HEK293 (cell line): Measurements from ENCODE around the gene SELENOP.
"Not testable (repeated sequence)": the region's sequence is repeated elsewhere in the genome, so short reads cannot be mapped to it uniquely, and the experiment has no call there.

Experiments used
- CTCF ChIA-PET: fragments of 350-600 bp; formaldehyde crosslinking; extraction: SDS; loops from one replicate; lab custom pipeline; 2021; ENCODE audit warnings: antibody characterized with exemption; lab: Yijun Ruan, JAX
- POLR2A ChIA-PET: fragments of 300-600 bp; formaldehyde crosslinking; extraction: SDS; loops from one replicate; lab custom pipeline; 2020; ENCODE audit warnings: antibody characterized with exemption, inconsistent platforms; lab: Yijun Ruan, JAX
- H3K27ac ChIP-seq: fragments of 200-500 bp; sonication (Bioruptor generic); 2 replicates; pipeline ENCODE4 v1.5.1; 2014; ENCODE audit warnings: low read depth, low read length, control low read depth, inconsistent platforms; ENCODE audit errors: extremely low read depth
- H3K36me3 ChIP-seq, 2 experiments: fragments of 200-500 bp in 1 of 2; sonication (Bioruptor generic) in 1 of 2; 1 replicate in 1 of 2; 2 replicates in 1 of 2; pipeline ENCODE4 v1.5.1; 2014 to 2017; ENCODE audit warnings: inconsistent platforms in 2 of 2, low read length in 2 of 2; ENCODE audit not compliant: control insufficient read depth in 2 of 2, insufficient read depth in 1 of 2
- H3K4me1 ChIP-seq: fragments of 200-500 bp; sonication (Bioruptor generic); 2 replicates; pipeline ENCODE4 v1.5.1; 2014; ENCODE audit warnings: mild to moderate bottlenecking, low read length, inconsistent platforms; ENCODE audit not compliant: control insufficient read depth, insufficient read depth
- H3K4me3 ChIP-seq: 2 replicates; pipeline ENCODE4 v1.5.1; 2011; ENCODE audit warnings: low read depth, mild to moderate bottlenecking, control low read depth, low read length, moderate library complexity
- H3K9me3 ChIP-seq: fragments of 200-500 bp; sonication (Bioruptor generic); 2 replicates; pipeline ENCODE4 v1.5.1; 2014; ENCODE audit warnings: low read depth, low read length, inconsistent platforms; ENCODE audit not compliant: control insufficient read depth, insufficient read depth
- GLI4 ChIP-seq: fragments of 450-650 bp; formaldehyde crosslinking; IDR thresholded peaks from 2 replicates; pipeline ENCODE4 v1.5.1; 2016; ENCODE audit warnings: missing biosample characterization, missing genetic modification characterization
- HOXD13 ChIP-seq: sonication (generic); formaldehyde crosslinking; IDR thresholded peaks from 2 replicates; pipeline ENCODE4 v1.8.0; 2022; ENCODE audit warnings: missing genetic modification reagents, borderline replicate concordance
- KLF16 ChIP-seq: fragments of 450-650 bp; formaldehyde crosslinking; IDR thresholded peaks from 2 replicates; pipeline ENCODE4 v1.5.1; 2017; ENCODE audit warnings: missing biosample characterization, missing genetic modification characterization
- KLF9 ChIP-seq: fragments of 450-650 bp; formaldehyde crosslinking; IDR thresholded peaks from 2 replicates; pipeline ENCODE4 v1.5.1; 2016; ENCODE audit warnings: missing biosample characterization, missing genetic modification characterization, low read depth
- MEIS1 ChIP-seq: sonication (generic); formaldehyde crosslinking; IDR thresholded peaks from 2 replicates; pipeline ENCODE4 v1.8.1; 2022; ENCODE audit warnings: missing genetic modification reagents, mild to moderate bottlenecking, borderline replicate concordance
- MZF1 ChIP-seq: fragments of 450-650 bp; formaldehyde crosslinking; IDR thresholded peaks from 2 replicates; pipeline ENCODE4 v1.5.1; 2017; ENCODE audit warnings: missing biosample characterization, missing genetic modification characterization, borderline replicate concordance
- SALL2 ChIP-seq: fragments of 450-650 bp; formaldehyde crosslinking; IDR thresholded peaks from 2 replicates; pipeline ENCODE4 v1.5.0; 2017; ENCODE audit warnings: missing biosample characterization, mild to moderate bottlenecking, missing genetic modification characterization, borderline replicate concordance
- ZNF114 ChIP-seq: fragments of 450-650 bp; formaldehyde crosslinking; IDR thresholded peaks from 2 replicates; pipeline ENCODE4 v1.5.0; 2017; ENCODE audit warnings: missing biosample characterization, missing genetic modification characterization
- ZNF138 ChIP-seq: fragments of 450-650 bp; formaldehyde crosslinking; IDR thresholded peaks from 2 replicates; pipeline ENCODE4 v1.5.1; 2016; ENCODE audit warnings: missing biosample characterization, missing genetic modification characterization, borderline replicate concordance
- ZNF146 ChIP-seq: fragments of 450-650 bp; formaldehyde crosslinking; IDR thresholded peaks from 2 replicates; pipeline ENCODE4 v1.5.1; 2016; ENCODE audit warnings: missing biosample characterization, missing genetic modification characterization
- ZNF175 ChIP-seq: fragments of 450-650 bp; formaldehyde crosslinking; IDR thresholded peaks from 2 replicates; pipeline ENCODE4 v1.5.1; 2016; ENCODE audit warnings: missing biosample characterization, missing genetic modification characterization
- ZNF184 ChIP-seq: fragments of 450-650 bp; IDR thresholded peaks from 2 replicates; pipeline ENCODE4 v1.5.1; 2018; ENCODE audit warnings: missing biosample characterization, mild to moderate bottlenecking, missing genetic modification characterization
- ZNF266 ChIP-seq: fragments of 450-650 bp; formaldehyde crosslinking; IDR thresholded peaks from 2 replicates; pipeline ENCODE4 v1.5.1; 2016; ENCODE audit warnings: missing biosample characterization, missing genetic modification characterization, low read depth
- ZNF335 ChIP-seq: fragments of 450-650 bp; formaldehyde crosslinking; conservative IDR thresholded peaks from 2 replicates; pipeline ENCODE4 v1.5.1; 2016; ENCODE audit warnings: missing biosample characterization, missing genetic modification characterization
- ZNF529 ChIP-seq: fragments of 450-650 bp; formaldehyde crosslinking; IDR thresholded peaks from 2 replicates; pipeline ENCODE4 v1.5.1; 2017; ENCODE audit warnings: missing genetic modification characterization, missing biosample characterization; ENCODE audit not compliant: insufficient replicate concordance
- ZNF560 ChIP-seq: fragments of 450-650 bp; formaldehyde crosslinking; IDR thresholded peaks from 2 replicates; pipeline ENCODE4 v1.5.1; 2017; ENCODE audit warnings: missing biosample characterization, missing genetic modification characterization, borderline replicate concordance
- ZNF571 ChIP-seq: fragments of 450-650 bp; formaldehyde crosslinking; IDR thresholded peaks from 2 replicates; pipeline ENCODE4 v1.5.0; 2017; ENCODE audit warnings: missing biosample characterization, missing genetic modification characterization
- ZNF596 ChIP-seq: fragments of 450-650 bp; IDR thresholded peaks from 2 replicates; pipeline ENCODE4 v1.5.0; 2018; ENCODE audit warnings: missing biosample characterization, mild to moderate bottlenecking, missing genetic modification characterization, moderate library complexity
- ZNF707 ChIP-seq: fragments of 450-650 bp; formaldehyde crosslinking; IDR thresholded peaks from 2 replicates; pipeline ENCODE4 v1.5.1; 2016; ENCODE audit warnings: missing biosample characterization, missing genetic modification characterization
- ZNF792 ChIP-seq: fragments of 450-650 bp; formaldehyde crosslinking; IDR thresholded peaks from 2 replicates; pipeline ENCODE4 v1.5.1; 2016; ENCODE audit warnings: missing biosample characterization, missing genetic modification characterization
- ZSCAN16 ChIP-seq: fragments of 450-650 bp; formaldehyde crosslinking; IDR thresholded peaks from 2 replicates; pipeline ENCODE4 v1.5.1; 2016; ENCODE audit warnings: missing biosample characterization, missing genetic modification characterization
- TF ChIP-seq, protein P1 (sequence below): fragments of 450-650 bp; formaldehyde crosslinking; IDR thresholded peaks from 2 replicates; pipeline ENCODE4 v1.5.1; 2016; ENCODE audit warnings: missing biosample characterization, missing genetic modification characterization, borderline replicate concordance
- TF ChIP-seq, protein P2 (sequence below): fragments of 450-650 bp; IDR thresholded peaks from 2 replicates; pipeline ENCODE4 v1.5.1; 2018; ENCODE audit warnings: missing biosample characterization, missing genetic modification characterization
- TF ChIP-seq, protein P3 (sequence below): fragments of 450-650 bp; formaldehyde crosslinking; IDR thresholded peaks from 2 replicates; pipeline ENCODE4 v1.5.1; 2016; ENCODE audit warnings: missing biosample characterization, missing genetic modification characterization
- TF ChIP-seq, protein P4 (sequence below): fragments of 450-650 bp; formaldehyde crosslinking; IDR thresholded peaks from 2 replicates; pipeline ENCODE4 v1.5.1; 2016; ENCODE audit warnings: missing biosample characterization, missing genetic modification characterization

Gene SELENOP

DNA sequence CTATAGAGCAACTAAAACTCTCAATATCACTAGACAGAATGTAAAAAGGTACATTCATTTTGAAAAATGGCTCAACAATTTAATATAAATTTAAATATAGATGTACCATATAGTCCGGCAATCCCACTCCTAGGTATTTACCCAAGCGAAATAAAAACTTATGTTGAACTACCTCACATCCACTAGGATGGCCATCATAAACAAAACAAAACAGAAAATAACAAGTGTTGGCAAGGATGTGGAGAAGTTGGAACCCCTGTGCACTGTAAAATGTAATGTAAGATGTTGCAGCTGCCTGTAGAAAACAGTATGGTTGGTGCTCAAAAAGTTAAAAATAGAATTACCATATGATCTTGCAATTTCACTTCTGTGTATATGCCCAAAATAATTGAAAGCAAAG, 36.9 kb upstream of the SELENOP start:
- ChIA-PET POLR2A (no interaction called here), CTCF (interaction anchor here (1.2 kb wide), 1 partner anchor 23 kb away, joined by 3 read pairs; no protein-coding TSS in a partner anchor)
- TF ChIP-seq ZNF560 (tag by site-specific recombination) (no peak), ZNF792 (no peak), ZNF335 (tag by site-specific recombination) (no peak), KLF9 (no peak), ZNF114 (no peak), ZNF138 (tag by site-specific recombination) (no peak), MZF1 (tag by site-specific recombination) (no peak), ZNF184 (no peak), KLF16 (tag by site-specific recombination) (no peak), SALL2 (no peak), ZNF266 (no peak), MEIS1 (CRISPR knock-in tag) (no peak), GLI4 (tag by site-specific recombination) (no peak), HOXD13 (CRISPR knock-in tag) (no peak), ZNF707 (tag by site-specific recombination) (no peak)
- TF ChIP-seq, protein P1, sequence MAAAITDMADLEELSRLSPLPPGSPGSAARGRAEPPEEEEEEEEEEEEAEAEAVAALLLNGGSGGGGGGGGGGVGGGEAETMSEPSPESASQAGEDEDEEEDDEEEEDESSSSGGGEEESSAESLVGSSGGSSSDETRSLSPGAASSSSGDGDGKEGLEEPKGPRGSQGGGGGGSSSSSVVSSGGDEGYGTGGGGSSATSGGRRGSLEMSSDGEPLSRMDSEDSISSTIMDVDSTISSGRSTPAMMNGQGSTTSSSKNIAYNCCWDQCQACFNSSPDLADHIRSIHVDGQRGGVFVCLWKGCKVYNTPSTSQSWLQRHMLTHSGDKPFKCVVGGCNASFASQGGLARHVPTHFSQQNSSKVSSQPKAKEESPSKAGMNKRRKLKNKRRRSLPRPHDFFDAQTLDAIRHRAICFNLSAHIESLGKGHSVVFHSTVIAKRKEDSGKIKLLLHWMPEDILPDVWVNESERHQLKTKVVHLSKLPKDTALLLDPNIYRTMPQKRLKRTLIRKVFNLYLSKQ (tag by site-specific recombination) = no peak
- TF ChIP-seq, protein P2, sequence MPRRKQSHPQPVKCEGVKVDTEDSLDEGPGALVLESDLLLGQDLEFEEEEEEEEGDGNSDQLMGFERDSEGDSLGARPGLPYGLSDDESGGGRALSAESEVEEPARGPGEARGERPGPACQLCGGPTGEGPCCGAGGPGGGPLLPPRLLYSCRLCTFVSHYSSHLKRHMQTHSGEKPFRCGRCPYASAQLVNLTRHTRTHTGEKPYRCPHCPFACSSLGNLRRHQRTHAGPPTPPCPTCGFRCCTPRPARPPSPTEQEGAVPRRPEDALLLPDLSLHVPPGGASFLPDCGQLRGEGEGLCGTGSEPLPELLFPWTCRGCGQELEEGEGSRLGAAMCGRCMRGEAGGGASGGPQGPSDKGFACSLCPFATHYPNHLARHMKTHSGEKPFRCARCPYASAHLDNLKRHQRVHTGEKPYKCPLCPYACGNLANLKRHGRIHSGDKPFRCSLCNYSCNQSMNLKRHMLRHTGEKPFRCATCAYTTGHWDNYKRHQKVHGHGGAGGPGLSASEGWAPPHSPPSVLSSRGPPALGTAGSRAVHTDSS (tag by site-specific recombination) = no peak

DNA sequence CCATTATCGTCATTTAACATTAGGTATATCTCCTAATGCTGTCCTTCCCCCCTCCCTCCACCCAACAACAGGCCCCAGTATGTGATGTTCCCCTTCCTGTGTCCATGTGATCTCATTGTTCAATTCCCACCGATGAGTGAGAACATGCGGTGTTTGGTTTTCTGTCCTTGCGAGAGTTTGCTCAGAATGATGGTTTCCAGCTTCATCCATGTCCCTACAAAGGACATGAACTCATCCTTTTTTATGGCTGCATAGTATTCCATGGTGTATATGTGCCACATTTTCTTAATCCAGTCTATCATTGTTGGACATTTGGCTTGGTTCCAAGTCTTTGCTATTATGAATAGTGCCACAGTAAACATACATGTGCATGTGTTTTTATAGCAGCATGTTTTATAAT, 32.7 kb upstream of the SELENOP start:
- H3K27ac ChIP-seq, H3K36me3 ChIP-seq, POLR2A ChIA-PET, H3K9me3 ChIP-seq, H3K4me3 ChIP-seq, H3K4me1 ChIP-seq: not testable (repeated sequence)
- TF ChIP-seq ZNF146 = peak; percentile 75
- TF ChIP-seq, protein P3, sequence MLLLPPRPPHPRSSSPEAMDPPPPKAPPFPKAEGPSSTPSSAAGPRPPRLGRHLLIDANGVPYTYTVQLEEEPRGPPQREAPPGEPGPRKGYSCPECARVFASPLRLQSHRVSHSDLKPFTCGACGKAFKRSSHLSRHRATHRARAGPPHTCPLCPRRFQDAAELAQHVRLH = peak; percentile 39; the same call in 1 of the 2 replicates
- CTCF ChIA-PET = interaction anchor here (0.6 kb wide), 1 partner anchor 1569 kb away, joined by 4 read pairs; no protein-coding TSS in a partner anchor

More for the DNA sequence above, 36.9 kb upstream of the SELENOP start:
- Histone ChIP-seq H3K4me1 (peaks cover 8% of the 10 kb centered on the region; the same call in 1 of the 2 replicates), H3K4me3 (no peak overlapping the region), H3K36me3 (no peaks in the 10 kb centered on the region), H3K27ac (no peak overlapping the region), H3K9me3 (no peaks in the 10 kb centered on the region)

DNA sequence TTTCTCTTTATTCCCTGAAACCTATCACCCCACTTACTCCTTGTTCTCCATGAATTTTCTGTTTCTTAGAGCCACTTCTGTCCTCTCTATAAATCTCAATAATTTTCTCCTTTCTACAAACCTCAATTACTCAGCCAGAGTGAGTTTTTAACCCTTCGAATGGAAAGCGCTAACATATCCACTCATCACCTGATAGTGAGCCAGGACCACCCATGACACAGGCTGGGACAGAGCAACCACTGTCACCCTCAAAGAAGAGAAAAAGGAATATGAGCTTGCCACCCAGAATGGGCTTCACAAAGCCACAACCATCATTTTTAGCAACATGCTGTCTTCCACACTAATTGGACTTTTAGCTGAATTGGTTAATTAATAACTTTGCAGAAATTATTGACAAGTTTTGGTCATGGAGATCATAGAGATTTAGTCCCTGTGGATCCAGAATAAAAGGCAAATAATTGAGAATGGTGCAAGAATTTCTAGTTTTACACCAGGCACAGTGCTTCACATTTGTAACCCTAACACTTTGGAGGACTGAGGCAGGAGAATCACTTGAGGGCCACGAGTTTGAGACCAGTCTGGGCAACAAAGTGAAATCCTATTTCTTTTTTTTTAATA, 32.1 kb upstream of the SELENOP start:
- ChIA-PET POLR2A (no interaction called here), CTCF (interaction anchor here (0.6 kb wide), 1 partner anchor 1568 kb away, joined by 4 read pairs; no protein-coding TSS in a partner anchor)
- Histone ChIP-seq H3K27ac (no peak overlapping the region), H3K4me1 (0 out of 2 replicates have a peak, but pooled peaks cover 2% of the 10 kb centered on the region), H3K4me3 (no peak overlapping the region), H3K36me3 (no peaks in the 10 kb centered on the region), H3K9me3 (no peaks in the 10 kb centered on the region)
- TF ChIP-seq ZNF175 (tag by site-specific recombination) = no peak
- TF ChIP-seq ZNF529 = no peak
- TF ChIP-seq, protein P4, sequence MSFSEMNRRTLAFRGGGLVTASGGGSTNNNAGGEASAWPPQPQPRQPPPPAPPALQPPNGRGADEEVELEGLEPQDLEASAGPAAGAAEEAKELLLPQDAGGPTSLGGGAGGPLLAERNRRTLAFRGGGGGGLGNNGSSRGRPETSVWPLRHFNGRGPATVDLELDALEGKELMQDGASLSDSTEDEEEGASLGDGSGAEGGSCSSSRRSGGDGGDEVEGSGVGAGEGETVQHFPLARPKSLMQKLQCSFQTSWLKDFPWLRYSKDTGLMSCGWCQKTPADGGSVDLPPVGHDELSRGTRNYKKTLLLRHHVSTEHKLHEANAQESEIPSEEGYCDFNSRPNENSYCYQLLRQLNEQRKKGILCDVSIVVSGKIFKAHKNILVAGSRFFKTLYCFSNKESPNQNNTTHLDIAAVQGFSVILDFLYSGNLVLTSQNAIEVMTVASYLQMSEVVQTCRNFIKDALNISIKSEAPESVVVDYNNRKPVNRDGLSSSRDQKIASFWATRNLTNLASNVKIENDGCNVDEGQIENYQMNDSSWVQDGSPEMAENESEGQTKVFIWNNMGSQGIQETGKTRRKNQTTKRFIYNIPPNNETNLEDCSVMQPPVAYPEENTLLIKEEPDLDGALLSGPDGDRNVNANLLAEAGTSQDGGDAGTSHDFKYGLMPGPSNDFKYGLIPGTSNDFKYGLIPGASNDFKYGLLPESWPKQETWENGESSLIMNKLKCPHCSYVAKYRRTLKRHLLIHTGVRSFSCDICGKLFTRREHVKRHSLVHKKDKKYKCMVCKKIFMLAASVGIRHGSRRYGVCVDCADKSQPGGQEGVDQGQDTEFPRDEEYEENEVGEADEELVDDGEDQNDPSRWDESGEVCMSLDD = no peak
- TF ChIP-seq ZNF596 = no peak
- TF ChIP-seq ZSCAN16 (tag by site-specific recombination) = no peak
- TF ChIP-seq ZNF571 (tag by site-specific recombination) = no peak
